Stimulated activated CD8-positive, alpha-beta memory T cell treated with anti-CD3 and anti-CD28 coated beads, Interleukin-12 subunit alpha, Interleukin-12 subunit beta, amount 100 ng/mL, for 24 hours (primary cell): ENCODE results near the gene CHCHD5.
"Not testable (repeated sequence)": the region's sequence is repeated elsewhere in the genome, so short reads cannot be mapped to it uniquely, and the experiment has no call there.

ENCODE experiments used
- DNase-seq: peaks from one replicate; pipeline ENCODE4 v3.0.0-alpha.2; 2020; ENCODE audit errors: extremely low read depth

Gene CHCHD5

GRCh38 chr2:112584134-112584890 is at the start of gene CHCHD5:
Gene CHCHD5, plus strand, starts transcription at chr2:112584609. Its CDS starts 39 bp downstream, at chr2:112584648.
- DNase-seq, result peak; percentile 85

- no peak for DNase-seq
Observed at GRCh38 chr2:112534826-112535225, 49.6 kb upstream of the CHCHD5 start.

GRCh38 chr2:112536665-112537064 is 47.7 kb upstream of the CHCHD5 start:
- not testable (repeated sequence) for DNase-seq

DNA sequence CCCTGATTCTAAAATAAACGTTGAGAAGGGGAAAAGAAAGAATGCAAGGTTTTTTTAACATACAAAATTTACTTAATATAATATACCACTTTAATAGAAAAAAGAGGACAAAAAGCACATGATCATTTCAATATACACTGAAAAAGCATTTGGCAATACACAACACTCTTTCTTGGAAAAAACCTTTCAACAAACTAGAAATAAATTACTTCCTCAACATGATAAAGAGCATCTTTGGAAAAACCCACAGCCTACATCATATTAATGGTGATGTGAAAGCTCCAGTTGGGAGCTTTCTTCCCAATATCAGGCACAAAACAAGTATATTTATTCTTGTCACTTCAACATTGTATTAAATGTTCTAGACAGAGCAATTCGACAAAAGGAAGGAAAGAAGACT is 45.1 kb upstream of the CHCHD5 start:
- no peak for DNase-seq

GRCh38 chr2:112540906-112541305 is 43.5 kb upstream of the CHCHD5 start:
- no peak for DNase-seq

DNA sequence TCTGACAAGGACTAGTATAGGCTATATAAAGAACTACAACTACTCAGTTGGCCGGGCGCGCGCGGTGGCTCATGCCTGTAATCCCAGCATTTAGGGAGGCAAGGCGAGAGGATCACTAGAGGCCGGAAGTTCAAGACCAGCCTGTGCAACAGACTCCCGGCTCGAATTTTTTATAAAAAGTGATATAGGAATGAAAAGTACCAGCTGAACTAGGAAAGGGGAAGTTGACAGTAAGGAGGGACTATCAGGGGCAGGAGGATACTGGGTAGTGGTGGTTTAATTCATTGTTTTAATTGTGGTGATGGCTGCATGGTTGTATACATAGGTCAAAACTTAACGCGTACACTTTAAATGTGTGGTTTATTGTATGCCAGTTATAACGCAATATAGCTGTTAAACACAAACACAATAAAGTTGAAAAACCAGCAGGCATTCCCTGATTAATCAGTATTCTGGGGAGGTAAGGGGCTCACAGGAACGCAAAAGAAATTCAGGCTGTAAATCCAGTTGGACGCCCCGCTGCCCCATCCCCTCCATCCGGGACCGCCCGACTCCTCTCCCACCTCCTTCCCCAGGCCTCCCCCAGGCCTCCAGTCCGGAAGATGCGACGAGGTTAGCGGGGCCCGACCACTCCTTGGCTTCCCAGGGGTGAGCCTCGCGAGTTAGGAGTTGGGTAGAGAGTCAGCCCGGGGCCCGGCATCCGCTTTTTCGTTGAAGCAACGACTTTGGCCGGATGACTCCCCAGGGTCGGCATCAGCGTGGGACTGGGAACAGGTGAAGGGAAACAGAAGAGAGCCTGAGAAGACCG is 42.9 kb upstream of the CHCHD5 start:
- peak; percentile 39 for DNase-seq

DNA sequence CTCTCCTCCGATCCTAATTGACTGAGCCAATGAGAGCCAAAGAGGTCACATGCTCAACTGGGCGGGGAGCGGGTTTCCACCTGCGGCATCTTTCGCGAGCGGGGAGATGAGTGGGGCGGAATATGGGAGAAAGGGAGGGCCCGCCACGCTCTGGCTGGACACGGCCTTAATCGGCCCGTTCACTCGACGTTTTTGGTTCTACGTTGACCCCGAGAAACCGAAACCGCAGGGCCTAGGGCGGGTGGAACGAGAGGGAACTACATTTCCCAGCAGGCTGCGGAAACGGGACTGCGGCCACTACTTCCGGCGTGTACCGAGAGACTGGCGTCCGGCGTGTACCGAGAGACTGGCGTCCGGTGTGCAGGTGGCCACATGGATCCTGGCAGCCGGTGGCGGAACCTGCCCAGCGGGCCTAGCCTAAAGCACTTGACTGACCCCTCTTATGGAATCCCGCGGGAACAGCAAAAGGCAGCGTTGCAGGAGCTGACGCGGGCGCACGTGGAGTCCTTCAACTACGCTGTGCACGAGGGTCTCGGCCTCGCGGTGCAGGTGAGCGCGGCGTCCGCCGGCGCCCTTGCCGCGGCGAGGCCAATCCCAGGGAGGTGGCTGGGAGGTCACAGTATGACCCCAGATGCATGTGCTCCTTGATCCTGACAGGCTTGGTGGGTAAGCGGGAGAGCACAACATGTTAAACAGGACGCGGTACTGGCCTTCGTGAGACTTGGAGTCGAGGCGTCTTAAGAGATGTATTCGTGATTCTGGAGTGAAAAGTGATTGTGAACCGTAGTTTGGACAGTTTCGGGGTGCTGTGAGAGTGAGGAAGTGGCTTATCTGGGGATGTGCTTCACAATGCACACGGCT is 42.1 kb upstream of the CHCHD5 start, which contains the start of gene POLR1B:
Gene POLR1B (plus strand): TSS at position 343 of the 861 bp plus-strand sequence. CDS start 30 bp downstream, at position 373.
- peak; percentile 45 for DNase-seq

DNA sequence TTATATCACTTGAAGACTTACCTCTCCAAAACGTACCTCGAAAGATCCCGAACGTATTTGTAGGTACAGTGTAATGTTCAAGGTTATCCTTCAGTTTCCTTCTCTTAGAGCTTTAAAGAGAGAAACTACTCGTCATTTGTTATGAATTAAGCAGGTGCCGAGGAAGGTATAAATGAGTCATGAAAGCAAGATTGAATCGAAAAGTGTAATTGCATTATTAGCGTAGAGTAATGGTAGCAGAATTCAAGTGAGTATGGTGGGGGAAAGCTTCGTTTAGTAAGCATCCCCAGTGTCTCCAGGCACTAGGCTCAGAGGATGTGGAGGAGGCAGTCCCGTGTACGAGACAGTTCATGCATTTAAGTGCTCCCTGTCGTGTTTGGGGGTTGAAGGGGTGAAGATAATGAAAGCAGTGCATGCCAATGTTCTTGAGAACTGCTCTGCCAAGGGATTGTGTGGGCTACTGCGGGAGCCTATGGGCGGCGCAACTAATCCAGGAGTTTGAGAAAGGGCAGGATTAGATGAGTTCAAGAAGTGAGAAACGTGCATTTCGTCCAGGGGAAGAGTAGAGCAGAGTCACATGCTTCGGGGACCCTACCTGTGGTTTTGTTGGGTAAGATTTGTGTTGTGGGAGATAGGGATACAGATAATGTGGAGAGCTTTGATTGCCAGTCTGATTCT is 41.3 kb upstream of the CHCHD5 start:
- no peak for DNase-seq

DNA sequence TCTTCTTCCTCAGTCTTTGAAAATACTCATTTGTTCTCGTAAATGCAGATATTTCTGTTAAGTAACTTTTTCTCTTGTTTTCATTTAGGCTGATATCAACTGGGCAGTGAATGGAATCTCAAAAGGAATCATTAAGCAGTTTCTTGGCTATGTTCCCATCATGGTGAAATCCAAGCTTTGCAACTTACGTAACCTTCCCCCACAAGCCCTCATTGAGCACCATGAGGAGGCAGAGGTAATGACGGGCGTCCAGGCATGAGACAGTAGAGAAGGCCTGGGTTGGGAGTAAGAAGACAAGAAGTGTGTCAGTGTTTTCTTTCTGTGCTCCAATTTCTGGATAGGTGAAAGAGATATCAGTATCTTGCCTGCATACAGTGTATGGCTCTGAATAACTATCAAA is 37.1 kb upstream of the CHCHD5 start:
- no peak for DNase-seq

GRCh38 chr2:112548980-112549379 is 35.4 kb upstream of the CHCHD5 start:
- DNase-seq, result no peak

DNA sequence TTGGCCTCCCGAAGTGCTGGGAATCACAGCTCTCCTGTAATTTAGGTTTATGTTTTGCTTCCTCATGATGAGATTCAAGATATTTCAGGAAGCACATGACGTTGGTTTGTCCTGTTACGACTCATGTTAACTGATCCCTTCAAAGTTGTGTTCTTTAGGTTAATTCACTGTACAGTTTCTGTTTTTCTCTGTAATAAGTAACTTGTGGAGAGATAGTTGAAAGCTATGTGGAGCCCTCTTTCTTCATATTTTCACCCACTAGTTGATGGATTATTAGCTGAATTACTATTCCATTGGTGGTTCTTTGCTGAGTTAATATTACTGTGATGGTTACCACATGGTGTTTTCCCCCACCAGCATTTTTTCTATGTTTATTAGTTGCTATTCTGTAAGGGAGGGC is 18.3 kb upstream of the CHCHD5 start:
- DNase-seq, result no peak

DNA sequence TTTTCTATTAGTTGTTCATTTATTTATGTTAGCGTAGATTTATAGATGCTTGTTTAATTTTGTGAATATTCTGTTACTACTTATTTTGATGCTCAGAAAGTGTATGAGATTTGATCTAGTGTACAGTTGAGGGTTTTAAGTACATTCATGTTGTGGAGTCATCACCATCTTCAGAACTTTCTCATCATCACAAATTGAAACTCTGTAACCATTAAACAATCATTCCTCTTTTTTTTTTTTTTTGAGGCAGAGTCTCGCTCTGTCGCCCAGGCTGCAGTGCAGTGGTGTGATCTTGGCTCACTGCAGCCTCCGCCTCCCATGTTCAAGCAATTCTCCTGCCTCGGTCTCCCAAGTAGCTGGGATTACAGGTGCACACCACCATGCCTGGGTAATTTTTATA is 17.9 kb upstream of the CHCHD5 start:
- not testable (repeated sequence) for DNase-seq

- DNase-seq, result no peak
Observed at GRCh38 chr2:112572005-112572404, 12.4 kb upstream of the CHCHD5 start.

GRCh38 chr2:112577756-112578155 is 6.7 kb upstream of the CHCHD5 start:
- DNase-seq, result no peak

- no peak for DNase-seq
Observed at GRCh38 chr2:112579241-112579640, 5.2 kb upstream of the CHCHD5 start.

DNA sequence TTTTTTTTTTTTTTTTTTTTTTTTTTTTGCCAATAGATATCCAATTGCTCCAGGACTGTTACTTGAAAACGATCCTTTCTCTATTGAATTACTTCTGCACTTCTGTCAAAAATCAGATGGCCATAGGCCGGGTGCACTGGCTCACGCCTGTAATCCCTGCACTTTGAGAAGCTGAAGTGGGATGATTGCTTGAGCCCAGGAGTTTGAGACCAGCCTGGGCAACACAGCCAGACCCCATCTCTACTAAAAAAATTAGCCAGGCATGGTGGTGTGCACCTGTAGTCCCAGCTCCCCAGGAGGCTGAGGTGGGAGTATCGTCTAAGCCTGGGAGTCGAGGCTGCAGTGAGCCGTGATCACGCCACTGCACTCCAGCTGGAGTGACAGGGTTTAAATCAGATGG is 4.3 kb upstream of the CHCHD5 start:
- no peak for DNase-seq

- no peak for DNase-seq
Observed at GRCh38 chr2:112582314-112582746, 2.1 kb upstream of the CHCHD5 start.

- DNase-seq, result no peak
Observed at GRCh38 chr2:112583497-112584133, 794 bp upstream of the CHCHD5 start.

DNA sequence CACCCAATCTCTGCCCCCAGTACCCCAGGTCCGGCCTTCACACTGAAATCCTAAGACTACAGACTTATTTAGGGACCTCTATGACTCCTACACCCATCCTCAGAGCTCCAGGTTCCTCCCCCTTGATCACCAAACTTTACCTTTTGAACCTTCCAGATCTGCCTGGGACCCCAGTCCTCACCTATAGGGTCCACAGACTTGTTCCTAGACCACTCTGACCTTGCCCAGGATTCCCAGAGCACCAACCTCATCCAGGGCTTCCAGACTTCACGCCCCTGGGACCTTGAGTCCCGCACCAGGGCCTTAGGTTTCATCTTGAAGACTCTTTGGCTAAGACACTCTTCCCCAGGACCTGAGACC is 462 bp downstream of the CHCHD5 start:
- DNase-seq, result no peak

DNA sequence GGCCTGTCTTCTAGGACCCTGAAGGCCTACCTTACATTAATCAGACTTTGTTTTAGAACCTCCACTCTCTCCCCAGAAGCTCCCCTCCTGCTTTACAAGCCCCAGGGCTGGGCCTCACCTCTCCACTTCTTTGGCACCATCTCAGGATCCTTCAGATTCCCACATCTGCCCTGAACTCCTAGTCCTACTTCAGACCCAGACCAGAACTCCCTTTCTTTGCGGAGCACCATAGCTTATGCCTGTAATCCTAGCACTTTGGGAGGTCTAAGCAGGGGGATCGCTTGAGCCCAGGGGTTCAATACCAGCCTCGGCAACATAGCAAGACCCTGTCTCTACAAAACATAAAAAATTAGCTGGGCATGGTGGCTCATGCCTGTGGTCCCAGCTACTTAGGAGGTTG is 991 bp downstream of the CHCHD5 start:
- no peak for DNase-seq

- no peak for DNase-seq
Observed at GRCh38 chr2:112585873-112586464, 1.6 kb downstream of the CHCHD5 start.
